Spleen (tissue), 11 donors: ENCODE results near the gene OPCML. TPM values are rescaled to one million over a fixed set of nuclear protein-coding genes. Genes with fewer than 3 reads are reported as not detected.

Experiments
- DNase-seq: peaks from one replicate; pipeline ENCODE4 v3.0.0-alpha.2; 2020
- H3K27ac ChIP-seq, 8 donors: fragments of 200-600 bp; sonication (generic) in 7 of 8; 1 replicate in 4 of 8; 2 replicates in 4 of 8; pipeline versions ENCODE4 v1.5.0 to v1.8.0; 2016 to 2021; ENCODE audit warnings: inconsistent platforms in 4 of 8, mild to moderate bottlenecking in 4 of 8, moderate library complexity in 1 of 8
- H3K27me3 ChIP-seq, 7 donors: fragments of 200-600 bp; sonication (generic) in 6 of 7; replicated peaks in 1 of 7; 1 replicate in 4 of 7; 2 replicates in 3 of 7; pipeline versions ENCODE4 v1.5.0 to v1.8.0; 2016 to 2021; ENCODE audit warnings: inconsistent platforms in 3 of 7, mild to moderate bottlenecking in 1 of 7
- H3K36me3 ChIP-seq, 6 donors: fragments of 200-600 bp; sonication (generic) in 5 of 6; 1 replicate in 4 of 6; 2 replicates in 2 of 6; pipeline versions ENCODE4 v1.5.0 to v1.8.0; 2016 to 2021; ENCODE audit warnings: inconsistent platforms in 2 of 6
- H3K4me1 ChIP-seq, 6 donors: fragments of 200-600 bp; sonication (generic) in 5 of 6; 1 replicate in 3 of 6; 2 replicates in 3 of 6; pipeline versions ENCODE4 v1.5.0 to v1.8.0; 2016 to 2021; ENCODE audit warnings: inconsistent platforms in 3 of 6
- H3K4me3 ChIP-seq, 8 donors: fragments of 200-600 bp; sonication (generic) in 7 of 8; 1 replicate in 4 of 8; 2 replicates in 4 of 8; pipeline versions ENCODE4 v1.5.0 to v1.8.0; 2016 to 2021; ENCODE audit warnings: inconsistent platforms in 4 of 8, mild to moderate bottlenecking in 4 of 8, moderate library complexity in 2 of 8
- H3K9me3 ChIP-seq, 8 donors: fragments of 200-600 bp; sonication (generic) in 7 of 8; 1 replicate in 4 of 8; 2 replicates in 4 of 8; pipeline versions ENCODE4 v1.5.0 to v1.8.0; 2016 to 2021; ENCODE audit warnings: inconsistent platforms in 4 of 8
- CTCF ChIP-seq, 11 experiments: fragments of 200-600 bp in 7 of 11; fragments of 450-650 bp in 4 of 11; sonication (generic) in 4 of 11; IDR thresholded peaks in 8 of 11; conservative IDR thresholded peaks in 3 of 11; 1 replicate in 7 of 11; 2 replicates in 4 of 11; pipeline versions ENCODE4 v1.4.0 to v1.8.0; 2016 to 2021; ENCODE audit warnings: antibody characterized with exemption in 11 of 11, inconsistent platforms in 4 of 11, mild to moderate bottlenecking in 1 of 11
- POLR2A ChIP-seq, 3 donors: fragments of 450-650 bp; IDR thresholded peaks; one replicate each; pipeline ENCODE4 v1.5.1; 2017; ENCODE audit warnings: antibody characterized with exemption in 3 of 3, mild to moderate bottlenecking in 1 of 3
- POLR2AphosphoS5 ChIP-seq, 3 donors: sonication (generic); formaldehyde crosslinking; IDR thresholded peaks; one replicate each; pipeline ENCODE4 v1.5.1; 2017; ENCODE audit warnings: antibody characterized with exemption in 3 of 3
- WGBS, 5 donors: extraction: QIAGEN DNeasy Blood & Tissue Kit in 3 of 5; methylation state at CpG; one replicate each; pipeline versions ENCODE4 v1.1.5 to v1.1.7; 2013 to 2018; 5-methylcytosine and 5-hydroxymethylcytosine counted together
- intact Hi-C: fragments of 100-400 bp; cut with DNase I; formaldehyde crosslinking; loops from one replicate; pipeline ENCODE4 v1.15.0; 2023; ENCODE audit warnings: low total_unique reads
- polyA plus RNA-seq, 3 donors: library from polyadenylated mRNA; stranded (reverse); fragments of 200-250 nt; gene quantifications; one replicate each; pipeline ENCODE4 v1.2.1, GENCODE V29; 2013
- total RNA-seq, 7 donors: library from RNA; depleted of rRNA in 3 of 7; stranded (reverse); fragments of >200 nt in 3 of 7; fragmentation: NEBNext Ultra II Directional in 4 of 7; extraction: Animal tissue kit (Norgen Biotek cat#: 25700) in 4 of 7; gene quantifications; one replicate each; pipeline versions ENCODE4 v1.1.0 to v1.2.1, GENCODE V29; 2016 to 2021
- donor health status: healthy with polysubstance abuse.
- donor health status: DM: no; HTN: no; CAD: no; lungs with moderate emphysema.
- donor health status: DM: no; HTN: no; CAD: no.
- donor health status: Bipolar disorder and iron deficiency.
- donor health status: healthy.
- donor health status: DM: no; HTN: no; CAD: no.
- donor health status: DM: yes; HTN: yes; CAD: no.

Gene OPCML
- total and polyA plus RNA-seq, 10 donors: 0.09 to 10.7 (median 3.1) TPM

DNA sequence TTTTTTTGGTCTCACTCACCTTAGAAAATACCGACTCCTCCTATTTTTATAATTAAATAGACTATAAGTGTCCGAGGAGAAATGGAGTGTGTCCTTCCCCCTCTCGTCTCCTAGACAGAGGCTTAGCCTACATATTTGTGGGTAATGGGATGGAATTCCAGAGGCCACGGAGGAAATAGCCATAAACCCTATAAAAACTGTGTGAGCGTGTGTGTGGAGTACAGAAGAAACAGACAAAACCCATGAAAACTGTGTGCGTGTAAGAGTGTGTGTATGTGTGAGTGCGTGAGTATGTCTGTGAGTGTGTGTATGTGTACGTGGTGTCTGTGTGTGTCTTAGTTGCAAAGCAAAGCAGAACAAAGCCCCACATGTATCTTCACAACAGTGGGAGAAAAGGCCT lies 883.5 kb downstream of the OPCML start:
- intact Hi-C loops: no loop called here

GRCh38 chr11:132646890-132647289 lies 885.4 kb downstream of the OPCML start:
- peaks cover 0 to 3% (median 0%) of the 10 kb centered on the region in 8 donors for H3K9me3 ChIP-seq
- H3K27ac ChIP-seq: peak overlapping the region in 7 of 8 donors; percentile 58 to 71 (median 63)
- H3K4me3 ChIP-seq: no peak overlapping the region
- intact Hi-C loops: no loop called here
- H3K36me3 ChIP-seq: no peaks in the 10 kb centered on the region
- no peak for DNase-seq
- no peaks in the 10 kb centered on the region for H3K4me1 ChIP-seq
- 46 to 68% (median 60%) methylated on average over 2 of the region's 2 CpGs for WGBS, 5 donors
- no peaks in the 10 kb centered on the region for H3K27me3 ChIP-seq
- TF ChIP-seq CTCF (IDR thresholded peaks at IDR 0.05 in 8 of 11, conservative IDR thresholded peaks at IDR 0.05 in 3 of 11) (no peak), POLR2A (IDR thresholded peaks at IDR 0.05) (no peak), POLR2AphosphoS5 (IDR thresholded peaks at IDR 0.05) (no peak)

More for the DNA sequence above, 883.5 kb downstream of the OPCML start:
- Histone ChIP-seq H3K27me3 (no peaks in the 10 kb centered on the region), H3K9me3 (peaks cover 0 to 5% (median 0%) of the 10 kb centered on the region in 8 donors), H3K4me1 (no peaks in the 10 kb centered on the region), H3K4me3 (no peak overlapping the region), H3K27ac (no peak overlapping the region), H3K36me3 (no peaks in the 10 kb centered on the region)
- no peak for DNase-seq
- WGBS, 5 donors: 83 to 92% (median 88%) methylated on average over 8 of the region's 8 CpGs
- TF ChIP-seq POLR2AphosphoS5 (IDR thresholded peaks at IDR 0.05): no peak
- no peak for TF ChIP-seq POLR2A (IDR thresholded peaks at IDR 0.05)
- TF ChIP-seq CTCF (IDR thresholded peaks at IDR 0.05 in 8 of 11, conservative IDR thresholded peaks at IDR 0.05 in 3 of 11): no peak

DNA sequence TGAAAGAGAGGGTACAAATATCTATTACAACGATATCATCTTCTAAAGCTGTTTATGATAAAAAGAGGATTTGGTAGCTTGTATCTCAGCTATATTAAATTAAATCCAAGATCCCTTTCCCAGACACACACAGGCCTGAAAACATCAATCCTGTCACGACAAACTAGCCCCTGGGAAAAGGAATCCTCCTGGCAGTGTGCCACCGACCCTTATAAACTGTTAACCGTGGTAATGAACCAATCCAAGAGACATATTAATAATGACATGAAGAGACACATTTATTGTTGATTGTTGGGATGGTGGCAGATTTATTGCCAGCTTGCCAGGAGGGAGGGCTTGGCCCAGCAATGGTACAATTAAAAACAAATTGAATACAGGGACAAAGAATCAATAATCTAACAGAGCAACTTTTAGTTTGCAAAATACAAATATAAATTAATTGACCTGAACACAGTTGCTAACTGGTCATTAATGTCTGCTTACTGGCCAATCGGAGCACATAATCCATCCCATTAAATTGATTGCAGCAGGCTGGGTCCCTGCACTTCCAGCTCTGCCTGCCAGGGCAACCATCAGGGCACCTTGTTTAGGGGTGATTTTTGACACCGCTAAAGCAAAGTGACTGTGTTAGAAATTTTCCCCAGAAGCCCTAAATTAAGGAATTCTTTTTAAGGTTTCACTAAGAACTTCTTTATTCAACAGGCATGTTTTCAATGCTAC lies 887.6 kb downstream of the OPCML start:
- no peak for DNase-seq
- intact Hi-C loops: no loop called here
- no peak for TF ChIP-seq POLR2A (IDR thresholded peaks at IDR 0.05)
- no peak for TF ChIP-seq CTCF (IDR thresholded peaks at IDR 0.05 in 8 of 11, conservative IDR thresholded peaks at IDR 0.05 in 3 of 11)
- TF ChIP-seq POLR2AphosphoS5 (IDR thresholded peaks at IDR 0.05): no peak
- no peaks in the 10 kb centered on the region for H3K36me3 ChIP-seq
- peak overlapping the region in 1 of 8 donors; percentile 71 for H3K27ac ChIP-seq
- no peaks in the 10 kb centered on the region for H3K4me1 ChIP-seq
- no peak overlapping the region for H3K4me3 ChIP-seq
- no peaks in the 10 kb centered on the region for H3K27me3 ChIP-seq
- WGBS, 5 donors: 68 to 81% (median 78%) methylated on average over 6 of the region's 6 CpGs
- H3K9me3 ChIP-seq: peaks cover 0 to 3% (median 0%) of the 10 kb centered on the region in 8 donors

DNA sequence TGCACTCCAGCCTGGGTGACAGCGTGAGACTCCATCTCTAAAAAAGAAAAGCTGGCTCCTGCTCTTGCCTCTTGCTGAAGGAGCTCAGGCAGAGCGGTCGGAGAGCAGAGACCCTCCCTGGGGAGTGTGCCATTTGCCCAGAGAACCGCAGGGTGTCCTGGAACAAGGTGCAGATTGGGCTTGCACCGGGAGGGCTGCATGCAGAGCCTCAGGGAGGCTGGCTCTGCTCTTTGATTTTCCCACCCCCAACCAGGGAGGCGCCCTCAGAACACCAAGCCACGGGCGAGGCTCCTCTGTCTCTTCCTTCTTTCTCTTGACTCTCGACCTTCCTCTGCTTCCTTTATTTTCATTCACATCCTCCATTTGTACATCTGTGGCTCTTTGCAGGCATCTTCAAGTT lies 889.1 kb downstream of the OPCML start:
- intact Hi-C loops: no loop called here
- TF ChIP-seq CTCF (IDR thresholded peaks at IDR 0.05 in 8 of 11, conservative IDR thresholded peaks at IDR 0.05 in 3 of 11): no peak
- TF ChIP-seq POLR2AphosphoS5 (IDR thresholded peaks at IDR 0.05): no peak
- no peak for TF ChIP-seq POLR2A (IDR thresholded peaks at IDR 0.05)
- H3K9me3 ChIP-seq: peaks cover 0 to 3% (median 0%) of the 10 kb centered on the region in 8 donors
- H3K36me3 ChIP-seq: no peaks in the 10 kb centered on the region
- no peaks in the 10 kb centered on the region for H3K27me3 ChIP-seq
- no peak for DNase-seq
- H3K4me3 ChIP-seq: no peak overlapping the region
- H3K4me1 ChIP-seq: no peaks in the 10 kb centered on the region
- no peak overlapping the region for H3K27ac ChIP-seq
- 62 to 66% (median 65%) methylated on average over 9 of the region's 9 CpGs for WGBS, 5 donors
